ENCODE results near the gene TSTD2.
A peak's percentile ranks its signal among the peaks of the same experiment; 100 is the strongest.

The TSTD2 gene

GRCh38 chr9:97632985-97633858, at the start of gene TSTD2, which contains the start of gene NCBP1:
Gene TSTD2, minus strand, starts transcription at chr9:97633368. Its CDS starts 5,806 bp downstream, at chr9:97627562.
Gene NCBP1, plus strand, starts transcription at chr9:97633821. Its CDS starts 61 bp downstream, at chr9:97633882.
- peak; percentile 97 for DNase-seq

GRCh38 chr9:97682242-97682641, 49.1 kb upstream of the TSTD2 start:
- DNase-seq: no peak

GRCh38 chr9:97675655-97676054, 42.5 kb upstream of the TSTD2 start:
- no peak for DNase-seq

- no peak for DNase-seq
Observed at GRCh38 chr9:97673922-97674321, 40.8 kb upstream of the TSTD2 start.

- no peak for DNase-seq
Observed at GRCh38 chr9:97672403-97672802, 39.2 kb upstream of the TSTD2 start.

GRCh38 chr9:97670586-97670985, 37.4 kb upstream of the TSTD2 start:
- no peak for DNase-seq

GRCh38 chr9:97668485-97668884, 35.3 kb upstream of the TSTD2 start:
- DNase-seq: no peak

GRCh38 chr9:97666907-97667686, 33.9 kb upstream of the TSTD2 start:
- DNase-seq: no peak

GRCh38 chr9:97665742-97666141, 32.6 kb upstream of the TSTD2 start:
- no peak for DNase-seq

GRCh38 chr9:97660847-97661246, 27.7 kb upstream of the TSTD2 start:
- DNase-seq: no peak

GRCh38 chr9:97660340-97660739, 27.2 kb upstream of the TSTD2 start:
- no peak for DNase-seq

- no peak for DNase-seq
Observed at GRCh38 chr9:97659771-97660170, 26.6 kb upstream of the TSTD2 start.

- no peak for DNase-seq
Observed at GRCh38 chr9:97658707-97659106, 25.5 kb upstream of the TSTD2 start.

GRCh38 chr9:97651646-97652045, 18.5 kb upstream of the TSTD2 start:
- DNase-seq: no peak

- DNase-seq: no peak
Observed at GRCh38 chr9:97647996-97648395, 14.8 kb upstream of the TSTD2 start.

GRCh38 chr9:97645720-97646119, 12.6 kb upstream of the TSTD2 start:
- no peak for DNase-seq

- no peak for DNase-seq
Observed at GRCh38 chr9:97640325-97640724, 7.2 kb upstream of the TSTD2 start.

GRCh38 chr9:97638666-97639065, 5.5 kb upstream of the TSTD2 start:
- DNase-seq: no peak

GRCh38 chr9:97636903-97637302, 3.7 kb upstream of the TSTD2 start:
- DNase-seq: no peak

- DNase-seq: no peak
Observed at GRCh38 chr9:97635026-97635425, 1.9 kb upstream of the TSTD2 start.

GRCh38 chr9:97633859-97634490, 807 bp upstream of the TSTD2 start:
- DNase-seq: no peak

GRCh38 chr9:97632248-97632984, 752 bp downstream of the TSTD2 start:
- DNase-seq: no peak

- DNase-seq: no peak
Observed at GRCh38 chr9:97630591-97630990, 2.6 kb downstream of the TSTD2 start.
